ENCODE data around the gene CROCC2.

CROCC2 gene

GRCh38 chr2:240981871-240982800, 76.0 kb downstream of the CROCC2 start:
- Mint-ChIP-seq H3K27me3 (peaks cover 6% of the 10 kb centered on the region), H3K9me3 (no peaks in the 10 kb centered on the region), H3K27ac (no peak overlapping the region), H3K4me1 (peaks cover 14% of the 10 kb centered on the region), H3K4me3 (no peak overlapping the region)
- no peak for ATAC-seq
- no peak for DNase-seq

DNA sequence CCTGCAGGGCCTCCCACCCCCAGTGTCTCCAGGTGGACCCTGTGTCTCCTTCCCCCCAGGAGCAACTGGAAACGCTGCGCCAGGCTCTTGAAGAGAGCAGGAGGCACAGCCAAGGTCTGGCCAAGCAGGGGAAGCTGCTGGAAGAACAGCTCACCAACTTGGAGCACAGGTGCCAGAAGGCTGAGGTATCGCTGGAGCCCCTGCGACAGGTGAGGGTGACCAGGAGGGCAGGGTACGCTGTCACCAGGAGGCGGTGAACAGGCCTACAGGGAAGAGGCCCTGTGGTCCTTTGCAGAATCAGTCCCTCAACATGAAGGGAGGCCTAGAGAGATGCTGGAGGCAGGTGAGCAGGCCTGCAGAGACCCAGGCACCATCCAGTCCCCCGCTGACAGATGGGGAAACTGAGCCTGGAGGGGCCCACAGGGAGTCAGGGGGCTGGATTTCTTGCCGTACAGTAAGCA, 76.7 kb downstream of the CROCC2 start:
- Mint-ChIP-seq H3K4me1 (peaks cover 14% of the 10 kb centered on the region), H3K4me3 (no peak overlapping the region), H3K27ac (peak overlapping the region in 1 of 2 donors; percentile 76), H3K27me3 (peaks cover 6% of the 10 kb centered on the region), H3K9me3 (peaks cover 0 to under 1% of the 10 kb centered on the region in 2 donors)
- no peak for DNase-seq
- ATAC-seq: no peak

DNA sequence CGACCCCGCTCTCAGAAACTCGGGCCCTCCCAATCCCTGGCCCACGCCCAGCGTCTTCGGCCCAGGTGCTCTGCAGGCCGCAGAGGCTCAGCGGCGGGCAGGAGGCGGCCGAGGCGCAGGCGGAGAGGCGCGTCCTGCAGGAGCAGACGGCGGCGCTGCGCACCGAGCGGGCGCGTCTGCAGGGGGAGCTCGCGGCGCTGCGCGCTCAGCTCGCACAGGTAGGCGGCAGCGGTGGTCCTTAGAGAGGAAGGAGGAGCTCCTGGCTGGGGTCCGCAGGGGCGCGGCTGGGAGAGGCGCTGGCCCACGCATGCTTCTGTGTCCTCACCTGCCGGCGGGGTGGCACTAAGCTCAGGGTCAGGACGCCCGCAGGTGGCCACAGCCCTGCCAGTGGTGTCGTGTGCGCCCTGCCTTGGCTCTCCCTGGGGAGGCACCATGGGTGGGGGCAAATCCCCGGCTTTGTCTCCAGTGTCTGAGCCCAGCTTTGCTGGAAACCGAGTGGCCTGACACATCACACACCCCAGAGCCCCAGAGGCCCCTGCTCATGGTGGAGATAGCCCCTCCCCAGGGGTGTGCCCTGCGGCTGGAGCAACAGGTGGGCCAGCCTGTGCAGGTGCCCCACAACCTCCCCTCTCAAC, 77.3 kb downstream of the CROCC2 start:
- DNase-seq: peak; percentile 54 to 62
- Mint-ChIP-seq H3K27me3 (peaks cover 6% of the 10 kb centered on the region), H3K27ac (peak overlapping the region in 1 of 2 donors; percentile 19), H3K4me3 (peak overlapping the region in 1 of 2 donors; percentile 18), H3K9me3 (peaks cover 0 to 7% of the 10 kb centered on the region in 2 donors), H3K4me1 (peaks cover 14% of the 10 kb centered on the region)
- peak; percentile 91 for ATAC-seq

GRCh38 chr2:240983996-240984498, 77.9 kb downstream of the CROCC2 start:
- Mint-ChIP-seq H3K4me3 (no peak overlapping the region), H3K27ac (no peak overlapping the region), H3K9me3 (peaks cover 0 to 7% of the 10 kb centered on the region in 2 donors), H3K27me3 (peaks cover 6% of the 10 kb centered on the region), H3K4me1 (peaks cover 14% of the 10 kb centered on the region)
- ATAC-seq: no peak
- DNase-seq: no peak

DNA sequence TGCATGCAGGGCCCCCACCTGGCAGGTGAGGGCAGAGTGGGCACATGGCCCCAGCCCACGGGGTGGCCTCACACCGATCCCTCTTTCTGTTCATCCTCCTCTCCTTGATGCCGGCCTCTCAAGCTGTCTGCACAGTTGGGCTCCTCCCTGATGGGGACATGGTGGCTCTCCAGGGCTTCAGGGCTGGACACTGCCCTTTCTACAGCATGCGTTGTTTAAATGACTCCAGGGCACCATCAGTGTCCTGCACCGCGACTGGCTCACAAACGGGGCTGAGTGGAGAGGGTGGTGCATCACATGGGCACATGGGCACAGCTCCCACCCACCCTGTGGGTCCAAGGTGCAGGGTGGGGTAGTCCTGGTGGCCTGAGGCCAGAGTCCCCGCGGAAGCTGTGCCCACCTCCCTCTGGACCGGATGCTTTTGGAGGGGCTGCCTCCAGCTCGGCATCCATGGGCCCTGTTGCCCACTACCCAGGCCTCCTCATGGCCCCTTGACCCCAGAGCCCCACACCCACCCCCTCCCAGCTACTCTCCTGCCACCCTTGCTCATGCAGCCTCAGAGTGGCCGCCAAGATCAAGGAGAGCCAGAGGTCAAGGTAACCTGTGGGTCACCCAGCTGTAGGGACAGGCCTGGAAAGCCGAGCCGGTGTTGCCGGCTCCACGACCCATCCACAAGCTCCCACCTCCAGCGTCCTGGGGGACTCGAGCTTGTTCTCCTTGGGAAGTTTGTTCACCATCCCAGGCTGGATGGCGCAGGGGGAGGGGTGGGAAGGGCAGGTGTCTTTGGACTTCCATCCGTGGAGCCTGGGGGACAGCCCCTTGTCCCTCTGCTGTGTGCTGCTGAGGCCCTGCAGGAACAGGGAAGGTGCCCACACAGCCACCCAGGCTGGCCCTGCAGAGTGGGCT, 80.0 kb downstream of the CROCC2 start:
- Mint-ChIP-seq H3K27ac (peak overlapping the region in 1 of 2 donors; percentile 62), H3K4me1 (peaks cover 14% of the 10 kb centered on the region), H3K27me3 (peaks cover 6% of the 10 kb centered on the region), H3K4me3 (no peak overlapping the region), H3K9me3 (peaks cover 0 to 7% of the 10 kb centered on the region in 2 donors)
- DNase-seq (no peak), ATAC-seq (no peak)

GRCh38 chr2:240986787-240987411, 80.8 kb downstream of the CROCC2 start:
- H3K4me3 Mint-ChIP-seq: no peak overlapping the region
- H3K4me1 Mint-ChIP-seq: peaks cover 14% of the 10 kb centered on the region
- H3K27ac Mint-ChIP-seq: no peak overlapping the region
- peaks cover 6% of the 10 kb centered on the region for H3K27me3 Mint-ChIP-seq
- H3K9me3 Mint-ChIP-seq: peaks cover 0 to 7% of the 10 kb centered on the region in 2 donors
- ATAC-seq: no peak
- DNase-seq: no peak

DNA sequence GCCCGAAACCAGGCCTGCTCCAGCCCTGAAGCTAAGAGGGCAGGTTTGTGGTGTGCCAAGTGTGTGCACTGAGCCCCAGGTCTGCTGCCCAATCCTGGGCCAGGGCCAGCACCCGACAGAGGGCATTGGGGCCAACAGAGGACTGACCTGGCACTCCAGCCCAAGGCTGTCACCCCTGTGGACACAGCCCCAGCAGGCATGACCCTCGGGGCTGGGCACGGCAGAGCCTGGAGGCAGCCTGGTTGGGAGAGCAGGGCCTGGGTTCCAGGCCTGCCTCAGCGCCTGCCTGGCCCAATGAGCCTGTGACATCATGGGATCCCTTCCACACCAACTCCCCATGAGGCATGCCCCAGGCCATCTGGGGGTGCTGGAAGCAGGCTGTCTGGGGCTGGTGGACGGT, 81.5 kb downstream of the CROCC2 start:
- Mint-ChIP-seq H3K4me1 (peaks cover 21% of the 10 kb centered on the region), H3K27ac (no peak overlapping the region), H3K4me3 (no peak overlapping the region), H3K27me3 (peaks cover 6% of the 10 kb centered on the region), H3K9me3 (peaks cover 0 to 7% of the 10 kb centered on the region in 2 donors)
- no peak for ATAC-seq
- DNase-seq: no peak

DNA sequence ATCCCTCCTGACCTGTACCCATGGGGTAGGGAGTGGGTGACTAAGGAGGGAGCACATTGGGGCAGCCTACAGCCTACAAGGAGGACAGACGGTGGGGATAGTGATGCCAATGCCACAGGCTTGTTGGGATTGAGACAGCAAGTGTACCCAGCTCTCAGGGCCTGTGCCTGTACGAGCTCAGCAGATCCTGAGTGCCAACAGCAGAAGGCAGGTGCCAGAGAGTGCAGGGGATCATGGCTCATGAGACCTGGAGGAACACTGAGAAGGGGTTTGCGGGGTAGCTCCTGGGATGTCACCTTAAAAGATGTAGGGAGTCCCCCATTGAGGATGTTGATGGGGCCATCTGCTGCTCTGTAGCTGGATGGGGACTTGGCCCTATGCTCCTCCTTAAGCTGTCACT, 82.0 kb downstream of the CROCC2 start:
- H3K27me3 Mint-ChIP-seq: no peaks in the 10 kb centered on the region
- H3K4me1 Mint-ChIP-seq: peaks cover 22% of the 10 kb centered on the region
- ATAC-seq (no peak), DNase-seq (peak in 1 of 2 donors; percentile 11)
- H3K4me3 Mint-ChIP-seq: no peak overlapping the region
- H3K27ac Mint-ChIP-seq: peak overlapping the region in 1 of 2 donors; percentile 54
- H3K9me3 Mint-ChIP-seq: peaks cover 0 to 7% of the 10 kb centered on the region in 2 donors

DNA sequence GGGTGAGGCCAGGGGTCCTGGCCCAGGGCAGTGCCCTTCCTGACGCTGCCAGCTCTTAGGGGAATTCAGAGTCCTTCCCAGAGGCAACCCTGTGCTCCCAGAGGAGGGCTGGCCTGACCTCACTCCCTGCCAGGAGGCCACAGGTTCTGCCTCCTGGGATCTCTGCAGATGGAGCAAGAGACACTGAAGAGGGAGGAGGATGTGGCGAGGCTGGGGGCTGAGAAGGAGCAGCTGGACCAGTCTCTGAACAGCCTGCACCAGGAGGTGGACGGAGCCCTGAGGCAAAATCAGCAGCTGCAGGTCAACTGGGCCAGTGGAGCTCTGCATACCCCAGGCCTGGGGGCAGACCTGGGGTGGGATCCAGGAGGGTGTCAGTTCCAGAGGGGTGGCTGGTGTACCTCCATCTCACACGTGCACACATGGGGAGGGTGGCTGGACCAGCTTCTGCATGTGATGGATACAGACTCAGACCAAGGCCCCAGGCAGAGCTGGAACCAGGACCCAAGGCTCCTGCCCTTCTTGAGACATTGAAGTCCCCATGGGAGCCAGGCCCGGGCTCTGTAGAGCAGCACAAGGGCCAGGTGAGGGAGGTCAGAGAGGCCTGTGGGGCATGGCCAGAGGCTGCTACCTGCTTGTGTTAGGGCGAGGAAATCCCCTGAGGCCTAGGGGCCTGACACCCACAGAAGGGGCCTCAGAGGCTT, 82.6 kb downstream of the CROCC2 start:
- Mint-ChIP-seq H3K9me3 (peaks cover 0 to 7% of the 10 kb centered on the region in 2 donors), H3K4me3 (no peak overlapping the region), H3K27ac (no peak overlapping the region), H3K27me3 (no peaks in the 10 kb centered on the region), H3K4me1 (peaks cover 18% of the 10 kb centered on the region)
- DNase-seq (no peak), ATAC-seq (no peak)

DNA sequence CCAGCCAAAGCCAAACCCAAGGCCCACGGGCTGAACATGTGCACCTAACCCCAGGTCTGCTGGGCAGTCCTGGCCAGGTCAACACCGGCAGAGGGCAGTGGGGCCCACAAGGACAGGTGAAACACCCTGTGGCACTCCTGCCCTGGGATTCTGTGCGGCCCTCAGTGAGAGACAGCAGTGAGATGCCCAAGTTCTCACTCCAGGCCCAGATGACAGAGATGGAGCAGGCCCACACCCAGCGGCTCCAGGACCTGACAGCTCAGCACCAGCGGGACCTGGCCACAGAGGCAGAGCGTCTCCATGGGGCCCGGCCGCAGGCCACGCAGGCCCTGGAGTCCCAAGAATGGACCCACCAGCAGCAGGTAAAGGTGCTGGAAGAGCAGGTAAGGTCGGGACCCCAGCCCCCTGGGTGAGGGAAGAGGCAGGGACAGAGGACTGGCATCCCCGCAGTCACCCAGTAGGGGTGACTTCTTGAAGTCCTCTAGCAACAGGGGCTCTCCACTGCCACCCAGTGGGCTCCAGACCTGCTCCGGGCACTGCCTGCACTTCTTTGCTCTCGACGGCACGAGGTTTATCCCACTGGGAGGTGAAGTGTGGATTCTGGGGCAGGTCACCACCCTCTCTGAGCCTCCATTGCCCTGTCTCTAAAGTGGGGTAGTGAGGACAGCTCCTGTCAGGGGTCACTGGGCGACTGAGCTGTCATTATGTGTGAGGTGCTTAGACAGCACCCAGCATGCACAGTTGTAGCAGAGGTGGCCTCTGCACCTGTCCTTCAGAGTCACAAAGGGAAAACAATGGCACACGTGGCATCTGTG, 83.5 kb downstream of the CROCC2 start:
- peaks cover 14% of the 10 kb centered on the region for H3K4me1 Mint-ChIP-seq
- DNase-seq (no peak), ATAC-seq (peak; percentile 10)
- no peak overlapping the region for H3K4me3 Mint-ChIP-seq
- H3K27ac Mint-ChIP-seq: no peak overlapping the region
- H3K9me3 Mint-ChIP-seq: peaks cover 0 to 7% of the 10 kb centered on the region in 2 donors
- no peaks in the 10 kb centered on the region for H3K27me3 Mint-ChIP-seq

DNA sequence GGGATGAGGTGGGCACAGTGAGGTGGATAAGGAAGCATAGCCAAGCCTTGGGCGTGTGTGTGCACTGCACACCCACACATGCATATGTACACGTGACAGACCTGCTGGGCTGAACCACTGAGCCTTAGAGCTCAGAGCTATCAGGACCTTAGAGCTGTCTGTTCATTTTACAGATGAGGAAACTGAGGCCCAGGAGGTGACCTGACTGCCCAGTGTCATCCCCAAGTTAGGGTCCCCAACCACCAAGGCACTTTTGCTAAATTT, 84.1 kb downstream of the CROCC2 start:
- H3K27ac Mint-ChIP-seq: no peak overlapping the region

DNA sequence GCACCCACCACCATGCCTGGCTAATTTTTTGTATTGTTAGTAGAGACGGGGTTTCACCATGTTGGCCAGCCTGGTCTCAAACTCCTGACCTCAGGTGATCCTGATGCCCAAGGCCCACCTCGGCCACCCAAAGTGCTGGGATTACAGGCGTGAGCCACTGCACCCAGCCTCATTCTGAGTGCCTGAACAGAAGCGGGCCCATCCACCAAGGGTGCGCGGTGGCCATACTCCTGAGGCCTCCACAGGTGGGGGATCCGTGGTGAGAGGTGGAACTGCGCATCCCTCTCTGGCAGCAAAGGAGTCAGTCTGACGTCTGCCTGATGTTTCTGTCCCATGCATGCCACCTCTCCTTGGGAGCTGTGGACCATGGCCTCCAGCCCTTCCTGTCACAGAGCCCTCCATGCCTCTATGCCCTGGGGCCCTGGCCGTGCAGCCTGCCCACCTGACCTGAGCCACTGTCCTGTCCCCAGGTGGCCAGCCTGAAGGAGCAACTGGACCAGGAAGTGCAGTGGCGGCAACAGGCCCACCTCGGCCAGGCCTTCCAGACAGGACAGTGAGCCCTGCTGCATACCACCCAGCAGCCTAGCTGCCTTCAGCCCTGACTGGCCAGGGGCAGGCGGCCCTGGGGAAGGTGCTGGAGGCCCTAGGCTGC, 84.7 kb downstream of the CROCC2 start:
- no peak for DNase-seq
- peaks cover 0 to 7% of the 10 kb centered on the region in 2 donors for H3K9me3 Mint-ChIP-seq
- H3K27me3 Mint-ChIP-seq: no peaks in the 10 kb centered on the region
- peaks cover 14% of the 10 kb centered on the region for H3K4me1 Mint-ChIP-seq
- peak overlapping the region in 1 of 2 donors; percentile 85 for H3K27ac Mint-ChIP-seq
- no peak overlapping the region for H3K4me3 Mint-ChIP-seq
- no peak for ATAC-seq

More for the DNA sequence above, 84.1 kb downstream of the CROCC2 start:
- peaks cover 14% of the 10 kb centered on the region for H3K4me1 Mint-ChIP-seq
- no peak overlapping the region for H3K4me3 Mint-ChIP-seq
- H3K9me3 Mint-ChIP-seq: peaks cover 0 to 7% of the 10 kb centered on the region in 2 donors
- DNase-seq (no peak), ATAC-seq (no peak)
- no peaks in the 10 kb centered on the region for H3K27me3 Mint-ChIP-seq
